HL-60 (cell line): ENCODE data around the gene SERPINA5.

Experiments
- DNase-seq, 2 experiments: peaks; one replicate each; pipeline ENCODE4 v3.0.0-alpha.2; 2010 to 2020; ENCODE audit warnings: low read depth in 1 of 2, low spot score in 1 of 2
- H3K27ac ChIP-seq: fragments of 250-450 bp; sonication (Bioruptor Pico); replicated peaks from 2 replicates; pipeline ENCODE4 v1.5.1; 2020; ENCODE audit warnings: mild to moderate bottlenecking, moderate library complexity
- H3K27me3 ChIP-seq: fragments of 250-450 bp; sonication (Bioruptor Pico); 2 replicates; pipeline ENCODE4 v1.5.1; 2021; ENCODE audit warnings: mild to moderate bottlenecking, moderate library complexity; ENCODE audit not compliant: insufficient read depth, poor library complexity, severe bottlenecking
- H3K4me3 ChIP-seq: replicated peaks from 2 replicates; pipeline ENCODE4 v1.5.1; 2011; ENCODE audit warnings: mild to moderate bottlenecking, control low read depth, low read length; ENCODE audit not compliant: insufficient read depth
- GABPA ChIP-seq: IDR thresholded peaks from 2 replicates; pipeline ENCODE4 v1.6.1; 2012; ENCODE audit warnings: low read depth
- POLR2AphosphoS5 ChIP-seq: IDR thresholded peaks from 2 replicates; pipeline ENCODE4 v1.6.1; 2012; ENCODE audit warnings: low read depth
- SPI1 ChIP-seq: IDR thresholded peaks from 2 replicates; pipeline ENCODE4 v1.6.1; 2012; ENCODE audit warnings: low read depth, mild to moderate bottlenecking, borderline replicate concordance
- TF ChIP-seq, protein P1 (sequence below): IDR thresholded peaks from one replicate; pipeline ENCODE4 v1.5.1; 2011; ENCODE audit warnings: low read length, control low read depth, inconsistent platforms; ENCODE audit not compliant: insufficient read depth
- TF ChIP-seq, protein P2 (sequence below): IDR thresholded peaks from 2 replicates; pipeline ENCODE4 v1.6.1; 2012; ENCODE audit warnings: low read depth; ENCODE audit not compliant: insufficient replicate concordance

The SERPINA5 gene

DNA sequence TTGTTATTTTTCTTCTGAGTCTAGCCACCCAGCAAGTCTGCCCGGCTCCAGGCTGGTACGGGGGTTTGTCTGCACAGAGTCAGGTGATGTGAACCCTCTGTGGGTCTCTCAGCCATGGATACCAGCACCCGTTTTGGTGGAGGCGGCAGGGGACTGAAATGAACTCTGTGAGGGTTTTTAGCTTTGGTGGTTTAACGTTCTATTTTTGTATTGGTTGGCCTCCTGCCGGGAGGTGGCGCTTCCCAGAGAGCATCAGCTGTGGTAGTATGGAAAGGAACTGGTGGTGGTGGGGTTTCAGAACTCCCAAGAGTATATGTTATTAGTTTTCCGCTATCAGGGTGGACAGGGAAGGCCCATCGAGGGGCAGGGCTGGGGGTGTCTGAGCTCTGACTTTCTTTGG is 25.2 kb upstream of the SERPINA5 start:
- TF ChIP-seq GABPA (no peak), SPI1 (no peak), POLR2AphosphoS5 (no peak)
- TF ChIP-seq, protein P1, sequence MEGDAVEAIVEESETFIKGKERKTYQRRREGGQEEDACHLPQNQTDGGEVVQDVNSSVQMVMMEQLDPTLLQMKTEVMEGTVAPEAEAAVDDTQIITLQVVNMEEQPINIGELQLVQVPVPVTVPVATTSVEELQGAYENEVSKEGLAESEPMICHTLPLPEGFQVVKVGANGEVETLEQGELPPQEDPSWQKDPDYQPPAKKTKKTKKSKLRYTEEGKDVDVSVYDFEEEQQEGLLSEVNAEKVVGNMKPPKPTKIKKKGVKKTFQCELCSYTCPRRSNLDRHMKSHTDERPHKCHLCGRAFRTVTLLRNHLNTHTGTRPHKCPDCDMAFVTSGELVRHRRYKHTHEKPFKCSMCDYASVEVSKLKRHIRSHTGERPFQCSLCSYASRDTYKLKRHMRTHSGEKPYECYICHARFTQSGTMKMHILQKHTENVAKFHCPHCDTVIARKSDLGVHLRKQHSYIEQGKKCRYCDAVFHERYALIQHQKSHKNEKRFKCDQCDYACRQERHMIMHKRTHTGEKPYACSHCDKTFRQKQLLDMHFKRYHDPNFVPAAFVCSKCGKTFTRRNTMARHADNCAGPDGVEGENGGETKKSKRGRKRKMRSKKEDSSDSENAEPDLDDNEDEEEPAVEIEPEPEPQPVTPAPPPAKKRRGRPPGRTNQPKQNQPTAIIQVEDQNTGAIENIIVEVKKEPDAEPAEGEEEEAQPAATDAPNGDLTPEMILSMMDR = no peak
- TF ChIP-seq, protein P2, sequence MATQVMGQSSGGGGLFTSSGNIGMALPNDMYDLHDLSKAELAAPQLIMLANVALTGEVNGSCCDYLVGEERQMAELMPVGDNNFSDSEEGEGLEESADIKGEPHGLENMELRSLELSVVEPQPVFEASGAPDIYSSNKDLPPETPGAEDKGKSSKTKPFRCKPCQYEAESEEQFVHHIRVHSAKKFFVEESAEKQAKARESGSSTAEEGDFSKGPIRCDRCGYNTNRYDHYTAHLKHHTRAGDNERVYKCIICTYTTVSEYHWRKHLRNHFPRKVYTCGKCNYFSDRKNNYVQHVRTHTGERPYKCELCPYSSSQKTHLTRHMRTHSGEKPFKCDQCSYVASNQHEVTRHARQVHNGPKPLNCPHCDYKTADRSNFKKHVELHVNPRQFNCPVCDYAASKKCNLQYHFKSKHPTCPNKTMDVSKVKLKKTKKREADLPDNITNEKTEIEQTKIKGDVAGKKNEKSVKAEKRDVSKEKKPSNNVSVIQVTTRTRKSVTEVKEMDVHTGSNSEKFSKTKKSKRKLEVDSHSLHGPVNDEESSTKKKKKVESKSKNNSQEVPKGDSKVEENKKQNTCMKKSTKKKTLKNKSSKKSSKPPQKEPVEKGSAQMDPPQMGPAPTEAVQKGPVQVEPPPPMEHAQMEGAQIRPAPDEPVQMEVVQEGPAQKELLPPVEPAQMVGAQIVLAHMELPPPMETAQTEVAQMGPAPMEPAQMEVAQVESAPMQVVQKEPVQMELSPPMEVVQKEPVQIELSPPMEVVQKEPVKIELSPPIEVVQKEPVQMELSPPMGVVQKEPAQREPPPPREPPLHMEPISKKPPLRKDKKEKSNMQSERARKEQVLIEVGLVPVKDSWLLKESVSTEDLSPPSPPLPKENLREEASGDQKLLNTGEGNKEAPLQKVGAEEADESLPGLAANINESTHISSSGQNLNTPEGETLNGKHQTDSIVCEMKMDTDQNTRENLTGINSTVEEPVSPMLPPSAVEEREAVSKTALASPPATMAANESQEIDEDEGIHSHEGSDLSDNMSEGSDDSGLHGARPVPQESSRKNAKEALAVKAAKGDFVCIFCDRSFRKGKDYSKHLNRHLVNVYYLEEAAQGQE = no peak
- Histone ChIP-seq H3K27ac (no peak overlapping the region), H3K27me3 (peaks cover 6% of the 10 kb centered on the region), H3K4me3 (no peak overlapping the region)
- DNase-seq = no peak

DNA sequence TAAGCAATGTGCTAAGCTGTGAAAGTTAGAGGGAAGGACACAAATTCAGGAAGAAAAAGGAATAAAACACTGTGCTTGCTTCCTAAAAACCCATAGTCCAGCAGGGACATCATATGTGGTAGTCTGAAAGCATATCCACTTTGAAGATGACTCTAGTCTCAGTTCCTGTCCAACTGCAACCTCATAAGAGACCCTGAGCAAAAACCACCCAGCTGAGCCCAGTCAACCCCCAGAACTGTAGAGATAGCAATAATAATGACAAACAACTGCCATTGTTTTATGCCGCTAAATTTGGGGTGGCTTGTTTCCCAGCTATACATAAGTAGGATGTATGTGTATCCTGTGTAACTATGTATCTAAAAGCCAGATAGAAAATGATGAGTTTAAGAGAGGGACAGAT is 23.9 kb upstream of the SERPINA5 start:
- Histone ChIP-seq H3K27me3 (peaks cover 4% of the 10 kb centered on the region), H3K4me3 (no peak overlapping the region), H3K27ac (no peak overlapping the region)
- TF ChIP-seq POLR2AphosphoS5 = no peak
- TF ChIP-seq, protein P2 = no peak
- no peak for TF ChIP-seq SPI1
- TF ChIP-seq GABPA = no peak
- TF ChIP-seq, protein P1 = no peak
- no peak for DNase-seq

DNA sequence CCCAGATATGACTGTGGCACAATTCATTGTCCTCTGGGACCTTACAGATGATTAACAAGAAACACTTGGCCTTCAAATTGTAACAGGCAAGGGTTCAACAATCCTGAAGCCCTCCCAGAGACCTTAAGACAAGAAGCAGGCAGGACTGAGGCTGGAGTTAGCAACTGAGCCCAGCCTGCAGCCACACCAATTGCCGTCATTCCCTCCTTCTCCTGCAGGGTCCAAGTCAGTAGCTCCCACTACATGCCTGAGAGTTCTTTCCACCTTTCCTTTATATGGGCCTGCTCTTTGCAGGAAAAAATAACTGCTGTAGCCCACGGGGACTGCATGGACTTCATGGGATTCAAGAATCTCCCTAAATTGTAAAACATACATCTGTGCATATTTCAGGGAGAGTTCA is 22.4 kb upstream of the SERPINA5 start:
- no peak for TF ChIP-seq POLR2AphosphoS5
- no peak for TF ChIP-seq GABPA
- TF ChIP-seq, protein P1 = no peak
- TF ChIP-seq, protein P2 = no peak
- TF ChIP-seq SPI1 = no peak
- Histone ChIP-seq H3K4me3 (no peak overlapping the region), H3K27me3 (peaks cover 2% of the 10 kb centered on the region), H3K27ac (no peak overlapping the region)
- no peak for DNase-seq
